GM12892 (cell line): ENCODE data around the gene CTTN.

Source experiments
- POLR2A ChIP-seq: IDR thresholded peaks from 2 replicates; pipeline ENCODE4 v1.6.1; 2011; ENCODE audit warnings: low read depth, low read length, control low read depth
- POLR2AphosphoS5 ChIP-seq: IDR thresholded peaks from 2 replicates; pipeline ENCODE4 v1.6.1; 2011; ENCODE audit warnings: low read depth, low read length, control low read depth
- TAF1 ChIP-seq: IDR thresholded peaks from 2 replicates; pipeline ENCODE4 v1.6.1; 2011; ENCODE audit warnings: low read depth, mild to moderate bottlenecking, control low read depth, low read length, borderline replicate concordance

GRCh38 chr11:70351646-70352045, 46.7 kb upstream of the CTTN start:
- TF ChIP-seq POLR2A (no peak), POLR2AphosphoS5 (no peak), TAF1 (no peak)
